ENCODE measurements around the gene FOXM1.

FOXM1 gene

GRCh38 chr12:2890388-2891239 lies 13.6 kb upstream of the FOXM1 start, which contains the start of gene TULP3:
Gene TULP3 (plus strand): TSS chr12:2890891. CDS start chr12:2890948, 57 bp downstream.
- Histone ChIP-seq H3K27me3 (ENCODE audit: insufficient read depth, low read length, poor library complexity) (no peaks in the 10 kb centered on the region), H2AFZ (ENCODE audit: low read depth, low read length) (peak within 1 kb of the TSS; percentile 93), H3K4me1 (ENCODE audit: insufficient read depth, low read length) (peaks cover 23% of the 10 kb centered on the region), H3K27ac (ENCODE audit: low read length) (peak within 1 kb of the TSS; percentile 80), H3K9ac (ENCODE audit: low read depth, low read length) (peak within 1 kb of the TSS; percentile 67), H3K4me2 (ENCODE audit: insufficient read depth, low read length) (peak within 1 kb of the TSS; percentile 68), H3K79me2 (ENCODE audit: insufficient read depth, low read length) (peaks cover 36% of the 10 kb centered on the region), H3K4me3 (ENCODE audit: low read depth in 1 of 2, low read length in 2 of 2) (peak within 1 kb of the TSS; percentile 83 to 87; a peak in 3 of 4 replicates), H3K9me3 (ENCODE audit: insufficient read depth, low read length, severe bottlenecking) (no peaks in the 10 kb centered on the region), H3K36me3 (ENCODE audit: insufficient read depth, low read length) (peaks cover 34% of the 10 kb centered on the region), H4K20me1 (ENCODE audit: insufficient read depth, low read length) (no peaks in the 10 kb centered on the region; the same call in 1 of the 2 replicates)
- TF ChIP-seq CTCF (IDR thresholded peaks at IDR 0.05; ENCODE audit: borderline replicate concordance, extremely low read depth, low read length, poor library complexity, severe bottlenecking) (no peak), EZH2 (IDR thresholded peaks at IDR 0.05; ENCODE audit: borderline replicate concordance, low read depth, low read length, severe bottlenecking) (no peak)
- DNase-seq (peak; percentile 98), ATAC-seq (ENCODE audit: insufficient read depth, low read depth) (peak; percentile 96)

- Histone ChIP-seq H3K36me3 (ENCODE audit: insufficient read depth, low read length) (peaks cover 38% of the 10 kb centered on the region), H3K4me1 (ENCODE audit: insufficient read depth, low read length) (peaks cover 23% of the 10 kb centered on the region), H3K27me3 (ENCODE audit: insufficient read depth, low read length, poor library complexity) (no peaks in the 10 kb centered on the region), H3K9me3 (ENCODE audit: insufficient read depth, low read length, severe bottlenecking) (no peaks in the 10 kb centered on the region), H2AFZ (ENCODE audit: low read depth, low read length) (peak overlapping the region; percentile 67), H4K20me1 (ENCODE audit: insufficient read depth, low read length) (peaks cover 4% of the 10 kb centered on the region; the same call in 1 of the 2 replicates), H3K4me2 (ENCODE audit: insufficient read depth, low read length) (peak overlapping the region; percentile 68), H3K79me2 (ENCODE audit: insufficient read depth, low read length) (peaks cover 41% of the 10 kb centered on the region), H3K9ac (ENCODE audit: low read depth, low read length) (peak overlapping the region; percentile 67), H3K4me3 (ENCODE audit: low read depth in 1 of 2, low read length in 2 of 2) (peak overlapping the region; percentile 14 to 87; a peak in 3 of 4 replicates), H3K27ac (ENCODE audit: low read length) (peak overlapping the region; percentile 80)
- TF ChIP-seq CTCF (IDR thresholded peaks at IDR 0.05; ENCODE audit: borderline replicate concordance, extremely low read depth, low read length, poor library complexity, severe bottlenecking) (no peak), EZH2 (IDR thresholded peaks at IDR 0.05; ENCODE audit: borderline replicate concordance, low read depth, low read length, severe bottlenecking) (no peak)
- no peak for ATAC-seq (ENCODE audit: insufficient read depth, low read depth)
- DNase-seq = no peak
Measured at GRCh38 chr12:2890001-2890387, 13.0 kb upstream of the FOXM1 start.

GRCh38 chr12:2886768-2887450 lies 9.9 kb upstream of the FOXM1 start:
- TF ChIP-seq CTCF (IDR thresholded peaks at IDR 0.05; ENCODE audit: borderline replicate concordance, extremely low read depth, low read length, poor library complexity, severe bottlenecking) = no peak
- TF ChIP-seq EZH2 (IDR thresholded peaks at IDR 0.05; ENCODE audit: borderline replicate concordance, low read depth, low read length, severe bottlenecking) = no peak
- Histone ChIP-seq H4K20me1 (ENCODE audit: insufficient read depth, low read length) (peaks cover 28% of the 10 kb centered on the region; the same call in 1 of the 2 replicates), H3K4me2 (ENCODE audit: insufficient read depth, low read length) (no peak overlapping the region), H3K36me3 (ENCODE audit: insufficient read depth, low read length) (peaks cover 44% of the 10 kb centered on the region), H3K27me3 (ENCODE audit: insufficient read depth, low read length, poor library complexity) (no peaks in the 10 kb centered on the region), H3K4me3 (ENCODE audit: low read depth in 1 of 2, low read length in 2 of 2) (no peak overlapping the region), H3K27ac (ENCODE audit: low read length) (no peak overlapping the region), H3K9ac (ENCODE audit: low read depth, low read length) (no peak overlapping the region), H3K79me2 (ENCODE audit: insufficient read depth, low read length) (peaks cover 58% of the 10 kb centered on the region), H3K9me3 (ENCODE audit: insufficient read depth, low read length, severe bottlenecking) (no peaks in the 10 kb centered on the region), H3K4me1 (ENCODE audit: insufficient read depth, low read length) (peaks cover 16% of the 10 kb centered on the region), H2AFZ (ENCODE audit: low read depth, low read length) (no peak overlapping the region)
- DNase-seq (no peak), ATAC-seq (ENCODE audit: insufficient read depth, low read depth) (no peak)
